ENCODE measurements around the gene IL17B. TPM values are rescaled to one million over a fixed set of nuclear protein-coding genes. Genes with fewer than 3 reads are reported as not detected.
A peak's percentile ranks its signal among the peaks of the same experiment; 100 is the strongest.

Gene IL17B
- total and polyA plus RNA-seq, 9 of the 15 experiments (the other 6 are each of a cell fraction or from before 2014, with no cell fraction given) = 0.28 to 2.6 (median 0.53) TPM; not detected in 2

DNA sequence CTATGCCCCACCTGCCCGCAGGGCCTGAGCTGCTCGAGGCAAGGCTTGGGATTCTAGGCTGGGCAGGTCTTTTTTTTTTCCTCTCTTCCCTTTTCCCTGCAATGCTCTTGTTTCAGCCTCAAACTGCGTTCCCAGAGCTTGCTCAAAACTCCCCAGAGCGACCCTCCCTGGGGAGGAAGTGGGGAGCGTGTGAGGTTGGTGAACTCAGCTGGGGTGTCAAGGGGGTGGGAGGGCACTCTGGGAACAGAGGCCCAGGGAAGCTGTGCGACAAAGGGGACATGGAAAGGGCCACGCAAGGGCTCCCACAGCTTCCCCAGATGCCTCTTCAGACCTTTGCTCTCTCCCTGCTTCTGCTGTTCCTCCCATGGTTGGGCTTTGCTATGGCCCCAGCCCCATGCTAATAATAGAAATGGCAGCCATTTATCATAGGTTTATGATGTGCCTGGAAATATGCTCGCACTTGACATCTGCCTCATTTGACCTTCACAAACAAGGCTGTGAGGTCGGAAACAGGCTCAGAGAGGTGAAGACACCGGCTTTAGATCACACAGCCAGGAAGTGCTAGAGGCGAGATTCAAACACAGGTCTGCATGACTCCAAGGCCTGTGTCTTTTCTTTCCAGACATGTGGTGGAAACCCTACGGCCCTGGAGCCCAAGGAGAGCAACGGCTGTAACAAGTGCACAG, 40.9 kb upstream of the IL17B start (continued):
- TF ChIP-seq, protein P1, sequence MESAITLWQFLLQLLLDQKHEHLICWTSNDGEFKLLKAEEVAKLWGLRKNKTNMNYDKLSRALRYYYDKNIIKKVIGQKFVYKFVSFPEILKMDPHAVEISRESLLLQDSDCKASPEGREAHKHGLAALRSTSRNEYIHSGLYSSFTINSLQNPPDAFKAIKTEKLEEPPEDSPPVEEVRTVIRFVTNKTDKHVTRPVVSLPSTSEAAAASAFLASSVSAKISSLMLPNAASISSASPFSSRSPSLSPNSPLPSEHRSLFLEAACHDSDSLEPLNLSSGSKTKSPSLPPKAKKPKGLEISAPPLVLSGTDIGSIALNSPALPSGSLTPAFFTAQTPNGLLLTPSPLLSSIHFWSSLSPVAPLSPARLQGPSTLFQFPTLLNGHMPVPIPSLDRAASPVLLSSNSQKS (CRISPR knock-in tag; IDR thresholded peaks at IDR 0.05) = no peak
- TF ChIP-seq ZNF263 (CRISPR knock-in tag; IDR thresholded peaks at IDR 0.05; ENCODE audit: borderline replicate concordance) (no peak), U2AF1 (optimal IDR thresholded peaks at IDR 0.05; ENCODE audit: low read depth, low read length) (no peak), DNMT1 (IDR thresholded peaks at IDR 0.05) (no peak), MEF2A (IDR thresholded peaks at IDR 0.05; ENCODE audit: control insufficient read depth, low read depth, low read length) (no peak), NELFE (IDR thresholded peaks at IDR 0.05; ENCODE audit: insufficient read depth, insufficient read length) (no peak), RBM25 (IDR thresholded peaks at IDR 0.05; ENCODE audit: low read depth, low read length, severe bottlenecking) (peak; percentile 77), BACH1 (tag; IDR thresholded peaks at IDR 0.05) (no peak), RCOR1 (IDR thresholded peaks at IDR 0.05; ENCODE audit: borderline replicate concordance in 1 of 2, low read depth in 2 of 2, low read length in 2 of 2) (0 out of 4 replicates have a peak, but pooled peaks of 1 of the 2 experiments have one; percentile 27)

DNA sequence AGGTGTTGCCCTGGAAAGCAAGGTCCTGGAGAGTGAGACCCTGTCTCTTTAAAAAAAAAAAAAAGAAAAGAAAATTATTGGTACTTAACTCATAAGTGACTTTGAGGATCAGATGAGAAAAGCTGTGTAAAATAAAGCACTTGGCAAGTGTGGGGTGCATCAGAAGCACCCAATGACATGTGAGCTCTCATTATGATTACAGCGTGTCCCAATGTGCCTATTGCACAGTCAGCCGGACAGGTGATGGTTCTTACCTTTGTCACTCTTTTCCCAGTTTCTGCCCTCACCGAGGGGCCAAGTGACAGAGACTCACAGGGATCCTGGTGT, 40.4 kb upstream of the IL17B start:
- H3K4me2 ChIP-seq (ENCODE audit: insufficient read depth, low read length) = no peak overlapping the region
- H3K9me3 ChIP-seq (replicated peaks; ENCODE audit: control insufficient read depth, insufficient read depth, low read depth, low read length) = no peaks in the 10 kb centered on the region
- H3K4me3 ChIP-seq = no peak overlapping the region
- peaks cover 7 to 15% of the 10 kb centered on the region in 2 experiments for H3K4me1 ChIP-seq (replicated peaks in 1 of 2; ENCODE audit: control insufficient read depth in 2 of 2, insufficient read depth in 2 of 2, low read length in 2 of 2)
- DNase-seq (ENCODE audit: extremely low read depth in 1 of 4, low spot score in 3 of 4) (no peak), FAIRE-seq (no peak), ATAC-seq (no peak)
- intact Hi-C loops (cut with micrococcal nuclease) (no loop called here), in situ Hi-C loops (cut with MboI) (no loop called here)
- WGBS (ENCODE audit: insufficient coverage, low coverage, missing lambda C conversion rate) = 56% methylated on average over 3 of the region's 3 CpGs
- no peak overlapping the region for H3K27ac ChIP-seq (ENCODE audit: extremely low read depth, low read depth, low read length)
- ChIA-PET POLR2A (interaction anchor here (1.2 kb wide), 1 partner anchor 9 kb away, joined by 5 read pairs; no protein-coding TSS in a partner anchor), CTCF (ENCODE audit: low intra/inter-chr PET ratio) (no interaction called here)
- H4K20me1 ChIP-seq (replicated peaks; ENCODE audit: control insufficient read depth, insufficient read depth, low read length) = no peaks in the 10 kb centered on the region
- H3K9me1 ChIP-seq (ENCODE audit: control insufficient read depth, insufficient read depth, low read length) = no peaks in the 10 kb centered on the region
- no peaks in the 10 kb centered on the region for H3K36me3 ChIP-seq (ENCODE audit: control insufficient read depth, insufficient read depth, low read length)
- no TSS peak for BruUV-seq (replicated peaks)
- no peak overlapping the region for H3K9ac ChIP-seq (ENCODE audit: insufficient read depth in 1 of 2, low read depth in 2 of 2, low read length in 2 of 2)
- no peaks in the 10 kb centered on the region for H3K27me3 ChIP-seq (ENCODE audit: control insufficient read depth in 2 of 2, insufficient read depth in 2 of 2, low read length in 2 of 2)
- H2AFZ ChIP-seq (ENCODE audit: low read depth, low read length) = no peak overlapping the region
- H3K79me2 ChIP-seq (ENCODE audit: control insufficient read depth, insufficient read depth, low read length) = no peaks in the 10 kb centered on the region
- TF ChIP-seq, protein P2, sequence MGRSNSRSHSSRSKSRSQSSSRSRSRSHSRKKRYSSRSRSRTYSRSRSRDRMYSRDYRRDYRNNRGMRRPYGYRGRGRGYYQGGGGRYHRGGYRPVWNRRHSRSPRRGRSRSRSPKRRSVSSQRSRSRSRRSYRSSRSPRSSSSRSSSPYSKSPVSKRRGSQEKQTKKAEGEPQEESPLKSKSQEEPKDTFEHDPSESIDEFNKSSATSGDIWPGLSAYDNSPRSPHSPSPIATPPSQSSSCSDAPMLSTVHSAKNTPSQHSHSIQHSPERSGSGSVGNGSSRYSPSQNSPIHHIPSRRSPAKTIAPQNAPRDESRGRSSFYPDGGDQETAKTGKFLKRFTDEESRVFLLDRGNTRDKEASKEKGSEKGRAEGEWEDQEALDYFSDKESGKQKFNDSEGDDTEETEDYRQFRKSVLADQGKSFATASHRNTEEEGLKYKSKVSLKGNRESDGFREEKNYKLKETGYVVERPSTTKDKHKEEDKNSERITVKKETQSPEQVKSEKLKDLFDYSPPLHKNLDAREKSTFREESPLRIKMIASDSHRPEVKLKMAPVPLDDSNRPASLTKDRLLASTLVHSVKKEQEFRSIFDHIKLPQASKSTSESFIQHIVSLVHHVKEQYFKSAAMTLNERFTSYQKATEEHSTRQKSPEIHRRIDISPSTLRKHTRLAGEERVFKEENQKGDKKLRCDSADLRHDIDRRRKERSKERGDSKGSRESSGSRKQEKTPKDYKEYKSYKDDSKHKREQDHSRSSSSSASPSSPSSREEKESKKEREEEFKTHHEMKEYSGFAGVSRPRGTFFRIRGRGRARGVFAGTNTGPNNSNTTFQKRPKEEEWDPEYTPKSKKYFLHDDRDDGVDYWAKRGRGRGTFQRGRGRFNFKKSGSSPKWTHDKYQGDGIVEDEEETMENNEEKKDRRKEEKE (IDR thresholded peaks at IDR 0.05; ENCODE audit: borderline replicate concordance in 1 of 2, control insufficient read depth in 1 of 2, low read depth in 2 of 2, low read length in 1 of 2) = no peak
- TF ChIP-seq, protein P3, sequence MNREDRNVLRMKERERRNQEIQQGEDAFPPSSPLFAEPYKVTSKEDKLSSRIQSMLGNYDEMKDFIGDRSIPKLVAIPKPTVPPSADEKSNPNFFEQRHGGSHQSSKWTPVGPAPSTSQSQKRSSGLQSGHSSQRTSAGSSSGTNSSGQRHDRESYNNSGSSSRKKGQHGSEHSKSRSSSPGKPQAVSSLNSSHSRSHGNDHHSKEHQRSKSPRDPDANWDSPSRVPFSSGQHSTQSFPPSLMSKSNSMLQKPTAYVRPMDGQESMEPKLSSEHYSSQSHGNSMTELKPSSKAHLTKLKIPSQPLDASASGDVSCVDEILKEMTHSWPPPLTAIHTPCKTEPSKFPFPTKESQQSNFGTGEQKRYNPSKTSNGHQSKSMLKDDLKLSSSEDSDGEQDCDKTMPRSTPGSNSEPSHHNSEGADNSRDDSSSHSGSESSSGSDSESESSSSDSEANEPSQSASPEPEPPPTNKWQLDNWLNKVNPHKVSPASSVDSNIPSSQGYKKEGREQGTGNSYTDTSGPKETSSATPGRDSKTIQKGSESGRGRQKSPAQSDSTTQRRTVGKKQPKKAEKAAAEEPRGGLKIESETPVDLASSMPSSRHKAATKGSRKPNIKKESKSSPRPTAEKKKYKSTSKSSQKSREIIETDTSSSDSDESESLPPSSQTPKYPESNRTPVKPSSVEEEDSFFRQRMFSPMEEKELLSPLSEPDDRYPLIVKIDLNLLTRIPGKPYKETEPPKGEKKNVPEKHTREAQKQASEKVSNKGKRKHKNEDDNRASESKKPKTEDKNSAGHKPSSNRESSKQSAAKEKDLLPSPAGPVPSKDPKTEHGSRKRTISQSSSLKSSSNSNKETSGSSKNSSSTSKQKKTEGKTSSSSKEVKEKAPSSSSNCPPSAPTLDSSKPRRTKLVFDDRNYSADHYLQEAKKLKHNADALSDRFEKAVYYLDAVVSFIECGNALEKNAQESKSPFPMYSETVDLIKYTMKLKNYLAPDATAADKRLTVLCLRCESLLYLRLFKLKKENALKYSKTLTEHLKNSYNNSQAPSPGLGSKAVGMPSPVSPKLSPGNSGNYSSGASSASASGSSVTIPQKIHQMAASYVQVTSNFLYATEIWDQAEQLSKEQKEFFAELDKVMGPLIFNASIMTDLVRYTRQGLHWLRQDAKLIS (CRISPR knock-in tag; IDR thresholded peaks at IDR 0.05) = no peak
- TF ChIP-seq NEUROD1 (IDR thresholded peaks at IDR 0.05; ENCODE audit: borderline replicate concordance, low read depth, low read length, partially characterized antibody) = no peak

Measured in K562 (cell line).